ENCODE measurements around the gene SETBP1.

The SETBP1 gene

GRCh38 chr18:44838971-44839666, 158.4 kb downstream of the SETBP1 start:
- Histone ChIP-seq H3K9me3 (ENCODE audit: control insufficient read depth, insufficient read depth, low read depth, low read length) (no peaks in the 10 kb centered on the region), H3K27ac (ENCODE audit: extremely low read depth, low read depth, low read length) (no peak overlapping the region; the same call in 1 of the 2 replicates), H3K4me3 (ENCODE audit: low read depth, low read length) (no peak overlapping the region), H3K36me3 (ENCODE audit: control insufficient read depth in 2 of 2, insufficient read depth in 1 of 2, low read length in 2 of 2) (no peaks in the 10 kb centered on the region), H3K4me1 (ENCODE audit: control insufficient read depth, insufficient read depth, low read length) (peaks cover 20% of the 10 kb centered on the region)
- ChIA-PET POLR2A (interaction anchor here (1.1 kb wide), 1 partner anchor 158 kb away, joined by 5 read pairs; the partner anchor contains the start of gene SETBP1), CTCF (interaction anchor here (0.5 to 1.0 kb wide), 2 partner anchors 160 to 547 kb away, joined by 3 read pairs; no protein-coding TSS in a partner anchor)
- TF ChIP-seq, protein P1, sequence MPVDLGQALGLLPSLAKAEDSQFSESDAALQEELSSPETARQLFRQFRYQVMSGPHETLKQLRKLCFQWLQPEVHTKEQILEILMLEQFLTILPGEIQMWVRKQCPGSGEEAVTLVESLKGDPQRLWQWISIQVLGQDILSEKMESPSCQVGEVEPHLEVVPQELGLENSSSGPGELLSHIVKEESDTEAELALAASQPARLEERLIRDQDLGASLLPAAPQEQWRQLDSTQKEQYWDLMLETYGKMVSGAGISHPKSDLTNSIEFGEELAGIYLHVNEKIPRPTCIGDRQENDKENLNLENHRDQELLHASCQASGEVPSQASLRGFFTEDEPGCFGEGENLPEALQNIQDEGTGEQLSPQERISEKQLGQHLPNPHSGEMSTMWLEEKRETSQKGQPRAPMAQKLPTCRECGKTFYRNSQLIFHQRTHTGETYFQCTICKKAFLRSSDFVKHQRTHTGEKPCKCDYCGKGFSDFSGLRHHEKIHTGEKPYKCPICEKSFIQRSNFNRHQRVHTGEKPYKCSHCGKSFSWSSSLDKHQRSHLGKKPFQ (tag by site-specific recombination; IDR thresholded peaks at IDR 0.05): no peak
- TF ChIP-seq SALL2 (tag by site-specific recombination; IDR thresholded peaks at IDR 0.05; ENCODE audit: borderline replicate concordance) (no peak), ZNF184 (tag by site-specific recombination; IDR thresholded peaks at IDR 0.05) (peak; percentile 98), OSR2 (tag by site-specific recombination; IDR thresholded peaks at IDR 0.05) (peak; percentile 46), ZIC2 (tag by site-specific recombination; IDR thresholded peaks at IDR 0.05) (peak; percentile 75), ZXDB (tag by site-specific recombination; IDR thresholded peaks at IDR 0.05) (no peak), ZNF549 (tag by site-specific recombination; IDR thresholded peaks at IDR 0.05) (no peak), ZBTB1 (tag by site-specific recombination; IDR thresholded peaks at IDR 0.05) (no peak), ZNF335 (tag by site-specific recombination; conservative IDR thresholded peaks at IDR 0.05) (no peak), SCRT2 (tag by site-specific recombination; IDR thresholded peaks at IDR 0.05) (0 out of 2 replicates have a peak, but pooled peaks have one; percentile 41), ZBTB11 (tag by site-specific recombination; conservative IDR thresholded peaks at IDR 0.05; ENCODE audit: low read depth) (no peak), YY1 (tag by site-specific recombination; IDR thresholded peaks at IDR 0.05) (no peak), ZNF501 (tag by site-specific recombination; IDR thresholded peaks at IDR 0.05) (no peak), ZNF830 (tag by site-specific recombination; IDR thresholded peaks at IDR 0.05; ENCODE audit: low read depth) (no peak), KLF16 (tag by site-specific recombination; IDR thresholded peaks at IDR 0.05) (no peak), ZNF214 (tag by site-specific recombination; IDR thresholded peaks at IDR 0.05; ENCODE audit: borderline replicate concordance) (no peak), ZNF114 (tag by site-specific recombination; IDR thresholded peaks at IDR 0.05) (no peak), ZNF600 (tag by site-specific recombination; IDR thresholded peaks at IDR 0.05) (peak; percentile 73), ZNF223 (tag by site-specific recombination; IDR thresholded peaks at IDR 0.05) (no peak), ZFP37 (tag by site-specific recombination; IDR thresholded peaks at IDR 0.05) (0 out of 2 replicates have a peak, but pooled peaks have one; percentile 29), ZNF426 (tag by site-specific recombination; IDR thresholded peaks at IDR 0.05) (no peak)
- TF ChIP-seq, protein P2, sequence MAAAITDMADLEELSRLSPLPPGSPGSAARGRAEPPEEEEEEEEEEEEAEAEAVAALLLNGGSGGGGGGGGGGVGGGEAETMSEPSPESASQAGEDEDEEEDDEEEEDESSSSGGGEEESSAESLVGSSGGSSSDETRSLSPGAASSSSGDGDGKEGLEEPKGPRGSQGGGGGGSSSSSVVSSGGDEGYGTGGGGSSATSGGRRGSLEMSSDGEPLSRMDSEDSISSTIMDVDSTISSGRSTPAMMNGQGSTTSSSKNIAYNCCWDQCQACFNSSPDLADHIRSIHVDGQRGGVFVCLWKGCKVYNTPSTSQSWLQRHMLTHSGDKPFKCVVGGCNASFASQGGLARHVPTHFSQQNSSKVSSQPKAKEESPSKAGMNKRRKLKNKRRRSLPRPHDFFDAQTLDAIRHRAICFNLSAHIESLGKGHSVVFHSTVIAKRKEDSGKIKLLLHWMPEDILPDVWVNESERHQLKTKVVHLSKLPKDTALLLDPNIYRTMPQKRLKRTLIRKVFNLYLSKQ (tag by site-specific recombination; IDR thresholded peaks at IDR 0.05; ENCODE audit: borderline replicate concordance): no peak
- TF ChIP-seq, protein P3, sequence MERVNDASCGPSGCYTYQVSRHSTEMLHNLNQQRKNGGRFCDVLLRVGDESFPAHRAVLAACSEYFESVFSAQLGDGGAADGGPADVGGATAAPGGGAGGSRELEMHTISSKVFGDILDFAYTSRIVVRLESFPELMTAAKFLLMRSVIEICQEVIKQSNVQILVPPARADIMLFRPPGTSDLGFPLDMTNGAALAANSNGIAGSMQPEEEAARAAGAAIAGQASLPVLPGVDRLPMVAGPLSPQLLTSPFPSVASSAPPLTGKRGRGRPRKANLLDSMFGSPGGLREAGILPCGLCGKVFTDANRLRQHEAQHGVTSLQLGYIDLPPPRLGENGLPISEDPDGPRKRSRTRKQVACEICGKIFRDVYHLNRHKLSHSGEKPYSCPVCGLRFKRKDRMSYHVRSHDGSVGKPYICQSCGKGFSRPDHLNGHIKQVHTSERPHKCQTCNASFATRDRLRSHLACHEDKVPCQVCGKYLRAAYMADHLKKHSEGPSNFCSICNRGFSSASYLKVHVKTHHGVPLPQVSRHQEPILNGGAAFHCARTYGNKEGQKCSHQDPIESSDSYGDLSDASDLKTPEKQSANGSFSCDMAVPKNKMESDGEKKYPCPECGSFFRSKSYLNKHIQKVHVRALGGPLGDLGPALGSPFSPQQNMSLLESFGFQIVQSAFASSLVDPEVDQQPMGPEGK (tag by site-specific recombination; IDR thresholded peaks at IDR 0.05): no peak
- TF ChIP-seq, protein P4, sequence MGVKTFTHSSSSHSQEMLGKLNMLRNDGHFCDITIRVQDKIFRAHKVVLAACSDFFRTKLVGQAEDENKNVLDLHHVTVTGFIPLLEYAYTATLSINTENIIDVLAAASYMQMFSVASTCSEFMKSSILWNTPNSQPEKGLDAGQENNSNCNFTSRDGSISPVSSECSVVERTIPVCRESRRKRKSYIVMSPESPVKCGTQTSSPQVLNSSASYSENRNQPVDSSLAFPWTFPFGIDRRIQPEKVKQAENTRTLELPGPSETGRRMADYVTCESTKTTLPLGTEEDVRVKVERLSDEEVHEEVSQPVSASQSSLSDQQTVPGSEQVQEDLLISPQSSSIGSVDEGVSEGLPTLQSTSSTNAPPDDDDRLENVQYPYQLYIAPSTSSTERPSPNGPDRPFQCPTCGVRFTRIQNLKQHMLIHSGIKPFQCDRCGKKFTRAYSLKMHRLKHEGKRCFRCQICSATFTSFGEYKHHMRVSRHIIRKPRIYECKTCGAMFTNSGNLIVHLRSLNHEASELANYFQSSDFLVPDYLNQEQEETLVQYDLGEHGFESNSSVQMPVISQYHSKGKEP (tag by site-specific recombination; IDR thresholded peaks at IDR 0.05): peak; percentile 21; the same call in 1 of the 2 replicates
- TF ChIP-seq, protein P5, sequence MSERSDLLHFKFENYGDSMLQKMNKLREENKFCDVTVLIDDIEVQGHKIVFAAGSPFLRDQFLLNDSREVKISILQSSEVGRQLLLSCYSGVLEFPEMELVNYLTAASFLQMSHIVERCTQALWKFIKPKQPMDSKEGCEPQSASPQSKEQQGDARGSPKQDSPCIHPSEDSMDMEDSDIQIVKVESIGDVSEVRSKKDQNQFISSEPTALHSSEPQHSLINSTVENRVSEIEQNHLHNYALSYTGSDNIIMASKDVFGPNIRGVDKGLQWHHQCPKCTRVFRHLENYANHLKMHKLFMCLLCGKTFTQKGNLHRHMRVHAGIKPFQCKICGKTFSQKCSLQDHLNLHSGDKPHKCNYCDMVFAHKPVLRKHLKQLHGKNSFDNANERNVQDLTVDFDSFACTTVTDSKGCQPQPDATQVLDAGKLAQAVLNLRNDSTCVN (tag by site-specific recombination; optimal IDR thresholded peaks at IDR 0.05): no peak
- TF ChIP-seq, protein P6, sequence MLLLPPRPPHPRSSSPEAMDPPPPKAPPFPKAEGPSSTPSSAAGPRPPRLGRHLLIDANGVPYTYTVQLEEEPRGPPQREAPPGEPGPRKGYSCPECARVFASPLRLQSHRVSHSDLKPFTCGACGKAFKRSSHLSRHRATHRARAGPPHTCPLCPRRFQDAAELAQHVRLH (tag by site-specific recombination; IDR thresholded peaks at IDR 0.05): no peak
